GM12875 (cell line): ENCODE measurements around the gene LPP.

Source experiments
- H3K4me3 ChIP-seq: one replicate; pipeline ENCODE4 v1.5.1; 2011; ENCODE audit warnings: low read depth, low read length, control low read depth
- TF ChIP-seq, protein P1 (sequence below): IDR thresholded peaks from 2 replicates; pipeline ENCODE4 v1.5.1; 2011; ENCODE audit warnings: low read depth, mild to moderate bottlenecking, control low read depth, inconsistent platforms, low read length, moderate library complexity, borderline replicate concordance; ENCODE audit not compliant: insufficient read depth

The LPP gene

DNA sequence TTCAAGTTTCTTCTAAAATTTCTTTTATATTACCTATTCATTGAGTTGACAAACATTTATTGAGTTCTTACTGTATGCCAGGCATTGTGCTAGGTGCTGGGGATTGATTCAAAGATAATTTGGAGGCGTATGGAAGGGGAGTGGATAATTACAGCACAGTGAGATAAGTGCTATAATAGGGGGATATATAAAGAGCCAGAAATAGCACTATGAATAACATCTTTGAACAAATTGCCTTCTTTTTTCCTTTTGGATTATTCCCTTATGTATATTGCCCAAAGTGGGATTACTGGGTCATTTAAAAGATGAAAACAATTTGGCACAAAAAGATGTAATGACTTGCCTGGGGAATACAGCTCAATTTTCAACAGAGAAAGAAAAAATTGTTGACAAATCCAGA lies 64.6 kb downstream of the LPP start:
- TF ChIP-seq, protein P1, sequence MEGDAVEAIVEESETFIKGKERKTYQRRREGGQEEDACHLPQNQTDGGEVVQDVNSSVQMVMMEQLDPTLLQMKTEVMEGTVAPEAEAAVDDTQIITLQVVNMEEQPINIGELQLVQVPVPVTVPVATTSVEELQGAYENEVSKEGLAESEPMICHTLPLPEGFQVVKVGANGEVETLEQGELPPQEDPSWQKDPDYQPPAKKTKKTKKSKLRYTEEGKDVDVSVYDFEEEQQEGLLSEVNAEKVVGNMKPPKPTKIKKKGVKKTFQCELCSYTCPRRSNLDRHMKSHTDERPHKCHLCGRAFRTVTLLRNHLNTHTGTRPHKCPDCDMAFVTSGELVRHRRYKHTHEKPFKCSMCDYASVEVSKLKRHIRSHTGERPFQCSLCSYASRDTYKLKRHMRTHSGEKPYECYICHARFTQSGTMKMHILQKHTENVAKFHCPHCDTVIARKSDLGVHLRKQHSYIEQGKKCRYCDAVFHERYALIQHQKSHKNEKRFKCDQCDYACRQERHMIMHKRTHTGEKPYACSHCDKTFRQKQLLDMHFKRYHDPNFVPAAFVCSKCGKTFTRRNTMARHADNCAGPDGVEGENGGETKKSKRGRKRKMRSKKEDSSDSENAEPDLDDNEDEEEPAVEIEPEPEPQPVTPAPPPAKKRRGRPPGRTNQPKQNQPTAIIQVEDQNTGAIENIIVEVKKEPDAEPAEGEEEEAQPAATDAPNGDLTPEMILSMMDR, result no peak
- H3K4me3 ChIP-seq, result no peak overlapping the region

DNA sequence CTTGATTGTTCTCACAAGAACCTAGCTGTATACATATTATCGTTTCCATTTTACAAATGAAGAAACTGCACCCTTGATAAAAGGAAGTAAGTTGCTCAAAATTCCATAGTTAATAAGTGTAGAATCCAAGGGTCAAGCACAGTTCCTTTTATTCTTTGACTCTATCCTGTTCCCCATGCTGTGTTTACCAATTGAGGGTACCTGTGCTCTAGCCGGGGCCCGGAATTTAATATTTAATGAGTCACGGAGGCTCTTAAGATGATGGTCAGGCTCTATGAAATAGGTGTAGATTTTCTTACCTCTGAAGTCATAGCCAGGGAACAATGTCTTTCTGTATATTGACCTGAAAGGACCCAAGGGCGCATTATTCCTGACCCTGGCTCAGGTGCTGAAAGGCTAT lies 65.2 kb downstream of the LPP start:
- TF ChIP-seq, protein P1, result no peak
- H3K4me3 ChIP-seq, result no peak overlapping the region

DNA sequence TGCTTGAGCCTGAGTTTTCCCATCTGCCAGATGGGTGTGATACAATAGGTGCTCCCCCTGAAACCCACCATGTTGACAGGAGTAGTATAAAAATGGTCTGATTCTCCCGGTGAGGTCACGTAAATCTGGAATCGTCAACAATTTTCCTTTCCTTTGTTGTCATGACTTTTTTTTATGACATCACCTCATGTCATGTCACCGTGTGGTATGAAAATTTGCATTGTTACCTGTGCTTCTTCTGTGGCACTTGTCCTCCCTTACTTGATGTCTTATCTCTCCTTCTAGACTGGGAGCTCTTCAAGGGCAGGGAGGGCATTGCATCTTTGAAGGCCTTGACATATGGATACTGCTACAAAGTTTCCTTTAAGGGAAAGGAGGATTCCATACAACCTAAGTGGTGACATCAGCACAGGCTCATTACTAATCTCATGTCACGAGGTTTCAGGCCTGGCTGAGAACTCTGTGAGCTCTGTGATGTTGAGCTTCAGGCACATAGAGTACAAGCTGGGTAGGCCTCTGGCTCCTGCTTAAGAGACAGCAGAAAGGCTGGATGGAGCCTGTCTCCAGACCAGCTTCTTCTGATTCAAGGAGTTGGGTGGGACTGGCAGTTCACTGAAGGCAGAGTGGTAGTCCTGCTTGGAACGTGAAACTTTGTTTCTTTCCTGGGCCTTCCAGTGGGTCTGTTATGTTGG lies 66.3 kb downstream of the LPP start:
- TF ChIP-seq, protein P1, result no peak
- H3K4me3 ChIP-seq, result no peak overlapping the region

DNA sequence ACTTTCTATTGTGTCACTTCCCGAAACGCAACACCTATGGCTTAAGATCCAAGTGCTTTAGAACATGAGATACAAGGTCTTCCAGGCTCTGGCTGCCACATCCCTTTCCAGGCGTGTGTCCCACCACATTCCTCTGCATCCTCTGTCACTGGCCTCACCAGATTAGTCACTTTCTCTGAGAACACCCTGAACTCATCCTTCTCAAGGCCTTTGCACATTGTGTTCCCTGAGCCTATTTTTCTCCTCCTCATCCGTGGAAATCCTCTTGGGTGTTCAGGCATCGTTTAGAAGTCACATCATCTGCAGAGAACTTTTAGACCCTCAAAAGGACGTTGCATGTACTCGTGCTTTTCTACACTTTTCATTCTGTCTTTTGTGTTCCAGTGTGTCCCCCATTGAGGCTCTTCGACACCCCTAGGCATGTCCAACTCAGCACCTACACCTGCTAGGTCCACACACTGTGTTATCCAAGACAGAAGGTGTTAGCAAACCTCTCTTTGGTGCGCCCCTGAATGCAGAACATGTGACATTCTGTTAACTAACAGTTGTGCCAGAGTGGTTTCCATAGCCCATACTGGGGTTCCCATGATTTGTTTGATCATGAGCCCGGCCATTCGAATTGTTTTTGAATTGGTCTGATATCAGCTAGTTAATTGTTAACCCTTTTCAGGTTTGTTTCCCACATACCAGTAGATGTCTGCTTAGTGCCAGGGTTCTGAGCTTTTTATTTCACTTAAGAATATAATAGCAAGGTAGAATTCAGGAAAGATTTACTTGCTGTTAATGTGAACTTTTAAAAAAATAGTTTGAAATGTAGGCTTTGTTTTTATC lies 67.2 kb downstream of the LPP start:
- H3K4me3 ChIP-seq, result no peak overlapping the region

DNA sequence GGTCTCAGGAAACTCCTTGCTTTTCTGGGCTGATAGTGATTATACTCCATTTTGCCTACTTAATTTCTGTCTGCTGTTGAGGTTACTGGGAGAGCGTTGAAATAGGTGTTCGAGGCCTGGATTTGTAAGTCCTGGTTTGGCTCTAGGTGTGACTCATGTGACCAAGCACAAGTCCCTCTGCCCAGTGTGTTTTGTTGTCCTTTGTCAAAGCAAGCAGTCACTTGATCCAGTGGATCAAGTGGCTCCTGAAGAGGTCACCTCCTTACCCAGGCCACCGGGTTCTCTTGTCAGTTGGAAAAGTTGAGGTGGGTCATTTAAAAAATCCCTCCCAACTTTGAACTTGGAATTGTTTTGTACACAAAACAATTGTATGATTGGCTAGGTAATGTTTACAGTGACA lies 70.0 kb downstream of the LPP start:
- H3K4me3 ChIP-seq, result no peak overlapping the region
- TF ChIP-seq, protein P1, result no peak

More for the DNA sequence above, 67.2 kb downstream of the LPP start:
- TF ChIP-seq, protein P1, result no peak

DNA sequence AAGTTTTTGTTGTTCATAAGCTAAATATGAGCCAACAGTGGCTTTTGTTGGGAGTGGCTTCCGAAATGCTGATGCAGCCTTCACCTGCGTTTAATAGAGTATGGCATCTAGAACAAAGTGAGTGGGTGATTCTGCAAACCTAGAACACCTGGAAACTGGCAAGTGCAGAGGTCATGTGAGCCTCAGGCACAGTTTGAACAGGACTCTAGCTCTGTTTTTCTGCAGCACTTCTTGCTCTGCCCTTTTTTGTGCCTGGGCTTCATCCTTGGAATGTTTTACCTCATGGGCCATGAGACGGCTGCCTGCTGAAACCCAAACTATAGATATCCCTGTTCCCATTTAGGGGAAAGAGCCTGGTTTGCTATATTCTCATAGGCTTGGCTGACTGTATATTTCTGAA lies 73.5 kb downstream of the LPP start:
- no peak overlapping the region for H3K4me3 ChIP-seq
- TF ChIP-seq, protein P1, result no peak

DNA sequence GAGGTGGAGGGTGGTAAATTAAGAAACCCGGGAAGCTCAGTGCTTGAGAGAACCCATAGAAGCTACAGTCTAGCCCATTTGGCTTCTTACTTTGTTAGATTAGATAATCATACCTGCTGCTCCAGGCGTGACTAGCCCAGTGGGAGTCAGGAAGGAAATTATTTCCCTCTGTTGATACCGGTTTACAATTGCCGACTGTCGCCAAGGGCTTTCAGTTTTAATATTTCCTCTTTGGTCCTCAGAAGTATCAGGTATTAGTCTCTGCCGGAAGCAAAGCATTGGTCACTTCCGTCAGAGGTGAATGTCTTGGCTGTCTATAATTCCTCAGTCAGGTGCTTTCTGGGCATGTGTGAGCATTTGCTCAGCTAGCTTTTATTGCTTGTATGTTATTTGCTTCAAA lies 75.2 kb downstream of the LPP start:
- TF ChIP-seq, protein P1, result no peak
- no peak overlapping the region for H3K4me3 ChIP-seq
